ENCODE measurements around the gene ERBB2.

DNA sequence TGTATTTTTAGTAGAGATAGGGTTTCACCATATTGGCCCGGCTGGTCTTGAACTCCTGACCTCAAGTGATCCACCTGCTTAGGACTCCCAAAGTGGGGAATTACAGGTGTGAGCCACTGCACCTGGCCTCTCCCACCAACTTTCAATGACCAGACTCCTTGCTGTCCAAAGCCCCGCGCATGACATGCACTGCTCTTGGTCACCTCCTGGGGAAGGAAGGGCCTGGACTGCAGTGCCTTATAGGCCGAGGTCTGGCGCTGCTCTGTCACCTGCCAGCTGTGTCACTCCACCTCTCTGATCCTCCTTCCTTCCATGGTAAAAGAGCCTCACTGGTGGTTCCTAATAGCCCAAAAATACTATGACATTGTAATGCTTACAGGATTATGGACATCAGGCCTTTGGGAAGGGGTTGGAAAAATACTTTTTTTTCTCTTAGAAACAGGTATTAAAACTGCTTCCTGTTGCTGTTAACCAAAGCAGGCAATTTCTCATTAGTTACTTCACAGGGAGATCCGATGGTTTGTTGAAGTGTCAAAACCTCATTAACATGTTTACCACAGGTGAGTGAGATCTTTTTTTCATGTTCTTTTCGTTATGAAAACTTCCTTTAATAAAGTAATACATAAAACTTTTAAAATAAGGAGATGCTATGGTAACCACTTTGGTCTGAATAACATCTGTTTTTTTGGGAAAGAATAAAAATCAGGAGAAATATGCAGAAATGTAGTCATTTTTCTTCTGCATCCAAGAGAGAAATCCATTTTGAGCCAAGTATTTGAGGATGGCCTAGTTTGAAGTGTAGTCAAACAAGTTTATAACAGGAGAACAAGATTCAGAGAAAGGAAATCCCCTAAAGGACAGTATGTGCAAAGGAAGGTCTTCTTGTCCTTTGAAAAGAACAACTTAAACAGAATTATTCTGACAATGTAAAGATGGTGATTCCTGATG is 73.4 kb downstream of the ERBB2 start:
- TF ChIP-seq POLR2A (IDR thresholded peaks at IDR 0.05) (no peak), POLR2AphosphoS5 (IDR thresholded peaks at IDR 0.05) (no peak)
- TF ChIP-seq, protein P1, sequence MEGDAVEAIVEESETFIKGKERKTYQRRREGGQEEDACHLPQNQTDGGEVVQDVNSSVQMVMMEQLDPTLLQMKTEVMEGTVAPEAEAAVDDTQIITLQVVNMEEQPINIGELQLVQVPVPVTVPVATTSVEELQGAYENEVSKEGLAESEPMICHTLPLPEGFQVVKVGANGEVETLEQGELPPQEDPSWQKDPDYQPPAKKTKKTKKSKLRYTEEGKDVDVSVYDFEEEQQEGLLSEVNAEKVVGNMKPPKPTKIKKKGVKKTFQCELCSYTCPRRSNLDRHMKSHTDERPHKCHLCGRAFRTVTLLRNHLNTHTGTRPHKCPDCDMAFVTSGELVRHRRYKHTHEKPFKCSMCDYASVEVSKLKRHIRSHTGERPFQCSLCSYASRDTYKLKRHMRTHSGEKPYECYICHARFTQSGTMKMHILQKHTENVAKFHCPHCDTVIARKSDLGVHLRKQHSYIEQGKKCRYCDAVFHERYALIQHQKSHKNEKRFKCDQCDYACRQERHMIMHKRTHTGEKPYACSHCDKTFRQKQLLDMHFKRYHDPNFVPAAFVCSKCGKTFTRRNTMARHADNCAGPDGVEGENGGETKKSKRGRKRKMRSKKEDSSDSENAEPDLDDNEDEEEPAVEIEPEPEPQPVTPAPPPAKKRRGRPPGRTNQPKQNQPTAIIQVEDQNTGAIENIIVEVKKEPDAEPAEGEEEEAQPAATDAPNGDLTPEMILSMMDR (IDR thresholded peaks at IDR 0.05): no peak

All from suprapubic skin (tissue), 4 donors.